NCI-H510A treated with DMSO at 0.1 percent for 48 hours (cell line): ENCODE results near the gene COX6A2.

ENCODE experiments used
- DNase-seq: peaks from one replicate; lab custom pipeline; 2025; lab: John Stamatoyannopoulos, UW

Gene COX6A2

DNA sequence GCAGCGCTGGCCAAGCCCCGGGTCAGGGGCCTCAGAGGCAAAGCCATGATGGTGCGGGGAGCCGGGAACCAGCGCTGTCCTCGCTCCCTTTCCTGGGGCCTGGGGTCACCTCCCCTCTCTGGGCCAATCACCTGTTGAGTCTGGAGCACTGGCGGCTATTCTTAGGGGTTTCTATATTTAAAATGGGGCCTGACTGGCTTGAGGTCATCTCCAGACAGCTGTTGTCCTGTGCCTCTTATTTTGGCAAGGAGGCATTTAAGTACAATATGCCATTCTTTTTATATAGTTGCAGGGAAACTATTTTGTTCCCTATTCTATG lies at the start of gene COX6A2:
TSS of gene COX6A2 (minus strand) at position 82 of the 319 bp plus-strand sequence. CDS start at position 47, 35 bp downstream.
- no peak for DNase-seq

DNA sequence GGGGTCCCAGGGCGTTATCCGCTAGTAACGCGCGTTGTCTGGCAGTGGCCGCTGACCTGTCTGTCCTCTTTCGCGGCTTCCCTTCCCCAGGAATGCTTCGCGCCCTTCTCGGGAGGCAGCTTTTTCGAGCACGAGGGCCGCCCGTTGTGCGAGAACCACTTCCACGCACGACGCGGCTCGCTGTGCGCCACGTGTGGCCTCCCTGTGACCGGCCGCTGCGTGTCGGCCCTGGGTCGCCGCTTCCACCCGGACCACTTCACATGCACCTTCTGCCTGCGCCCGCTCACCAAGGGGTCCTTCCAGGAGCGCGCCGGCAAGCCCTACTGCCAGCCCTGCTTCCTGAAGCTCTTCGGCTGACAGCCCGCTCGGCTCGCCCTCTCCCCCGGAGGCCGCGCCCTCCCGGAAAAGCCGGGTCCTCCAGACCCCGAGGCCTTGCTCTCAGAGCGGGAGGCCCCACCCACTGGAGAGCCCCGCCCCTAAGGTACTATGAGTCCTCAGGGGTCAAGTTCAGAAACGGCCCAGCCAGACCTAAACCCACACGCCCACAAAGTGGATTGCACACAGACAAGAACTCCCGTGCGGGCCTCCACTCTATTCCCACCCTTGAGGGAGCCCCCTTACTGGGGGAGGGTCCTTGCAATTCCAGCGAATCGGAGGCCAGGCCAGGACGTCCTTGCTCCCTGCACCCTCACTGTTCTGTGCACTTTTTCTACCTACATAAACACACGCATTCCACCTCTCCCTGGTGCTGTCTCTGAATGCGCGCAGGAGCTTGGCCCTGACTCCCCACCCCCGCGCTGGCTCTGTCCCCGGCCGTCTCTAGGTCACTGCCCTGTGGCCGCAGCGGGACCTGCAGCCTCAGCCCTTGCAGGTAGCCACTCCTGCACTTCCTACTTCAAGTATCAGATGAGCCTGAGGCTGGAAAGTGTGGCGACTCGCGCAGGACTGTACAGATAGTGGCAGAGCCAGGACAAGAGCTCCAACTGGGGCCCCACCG lies 49.4 kb upstream of the COX6A2 start:
- peak; percentile 66 for DNase-seq

DNA sequence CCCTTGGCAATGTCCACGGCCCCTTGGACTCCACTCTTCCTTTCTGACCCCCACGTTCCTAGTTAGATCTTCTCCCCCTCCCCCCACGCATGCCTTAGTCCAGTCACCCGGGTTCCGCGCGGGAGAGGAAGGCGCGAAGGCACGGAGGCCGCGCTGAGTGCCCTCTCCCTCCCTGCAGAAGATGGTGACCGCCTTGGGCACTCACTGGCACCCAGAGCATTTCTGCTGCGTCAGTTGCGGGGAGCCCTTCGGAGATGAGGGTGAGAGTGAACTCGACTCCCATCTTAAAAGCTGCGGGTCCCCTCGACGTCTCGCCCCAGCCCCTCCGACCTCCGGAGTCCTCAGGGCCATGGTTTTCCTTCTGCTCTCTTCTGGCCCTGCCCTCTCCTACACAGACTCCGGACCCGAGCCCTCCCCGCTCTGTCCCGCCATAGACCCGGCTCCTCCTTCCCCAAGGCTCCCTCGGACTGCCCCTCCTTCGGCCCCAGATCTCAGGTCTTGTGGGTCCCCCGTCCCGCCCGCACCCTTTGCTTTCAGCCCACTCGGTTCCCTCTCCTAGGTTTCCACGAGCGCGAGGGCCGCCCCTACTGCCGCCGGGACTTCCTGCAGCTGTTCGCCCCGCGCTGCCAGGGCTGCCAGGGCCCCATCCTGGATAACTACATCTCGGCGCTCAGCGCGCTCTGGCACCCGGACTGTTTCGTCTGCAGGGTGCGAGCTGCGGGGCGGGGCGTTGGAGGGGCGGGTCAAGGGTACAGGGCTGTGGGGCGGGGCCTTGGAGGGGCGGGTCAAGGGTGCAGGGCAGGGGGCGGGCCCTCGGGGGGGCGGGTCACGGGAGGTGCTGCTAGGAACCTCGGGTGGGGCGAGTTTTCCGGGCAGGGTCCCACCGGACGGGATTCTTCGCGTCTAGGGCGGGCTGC lies 48.4 kb upstream of the COX6A2 start:
- DNase-seq = peak; percentile 95

DNA sequence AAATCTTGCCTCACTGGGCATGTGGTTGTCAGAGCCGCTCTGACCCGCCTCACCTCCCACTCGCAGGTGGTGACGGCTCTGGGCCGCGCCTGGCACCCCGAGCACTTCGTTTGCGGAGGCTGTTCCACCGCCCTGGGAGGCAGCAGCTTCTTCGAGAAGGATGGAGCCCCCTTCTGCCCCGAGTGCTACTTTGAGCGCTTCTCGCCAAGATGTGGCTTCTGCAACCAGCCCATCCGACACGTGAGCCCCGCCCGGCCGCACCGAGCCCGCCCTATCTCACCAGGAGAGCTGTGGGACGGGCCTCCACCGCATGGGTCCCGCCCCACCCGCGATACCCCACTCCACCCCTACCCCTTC lies 47.8 kb upstream of the COX6A2 start:
- peak; percentile 35 for DNase-seq

DNA sequence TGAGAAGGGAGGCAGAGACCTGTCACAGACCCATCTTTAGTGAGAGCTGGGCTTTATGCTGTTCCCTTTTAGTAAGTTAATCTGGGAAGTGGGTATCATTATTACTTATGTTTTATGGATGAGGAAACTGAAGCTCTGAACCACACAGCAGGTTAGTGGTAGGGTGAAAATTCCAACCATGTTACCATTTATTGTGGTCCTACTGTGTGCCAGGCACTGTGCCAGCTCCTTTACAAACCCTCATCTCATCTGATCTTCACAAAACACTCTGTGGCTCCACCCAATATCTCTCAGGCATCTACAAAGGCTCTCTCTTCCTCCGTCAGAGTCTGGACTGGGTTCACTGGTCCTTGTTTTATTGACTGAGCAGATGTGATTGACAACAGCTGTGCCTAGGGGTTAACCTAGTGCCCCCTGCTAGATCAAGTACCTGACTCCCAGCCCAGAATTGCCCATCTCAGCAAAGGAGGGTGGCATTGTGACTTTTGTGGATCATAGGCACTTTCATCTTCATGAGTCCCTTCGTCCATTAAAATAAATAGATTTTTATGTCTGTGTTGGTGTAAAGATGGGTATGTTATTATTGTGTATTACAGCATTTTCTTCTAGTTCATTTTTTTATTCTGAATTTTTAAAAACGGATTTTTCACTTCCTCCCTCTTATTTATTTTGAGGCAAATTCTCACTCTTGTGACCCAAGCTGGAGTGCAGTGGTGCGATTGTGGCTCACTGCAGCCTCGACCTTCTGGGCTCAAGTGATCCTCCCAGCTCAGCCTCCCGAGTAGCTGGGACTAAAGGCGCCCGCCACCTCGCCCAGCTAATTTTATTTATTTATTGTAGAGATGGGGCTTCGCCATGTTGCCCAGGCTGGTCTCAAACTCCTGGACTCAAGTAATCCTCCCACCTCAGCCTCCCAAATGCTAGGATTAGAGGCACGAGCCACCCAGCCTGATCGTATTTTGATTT lies 46.9 kb upstream of the COX6A2 start:
- no peak for DNase-seq

DNA sequence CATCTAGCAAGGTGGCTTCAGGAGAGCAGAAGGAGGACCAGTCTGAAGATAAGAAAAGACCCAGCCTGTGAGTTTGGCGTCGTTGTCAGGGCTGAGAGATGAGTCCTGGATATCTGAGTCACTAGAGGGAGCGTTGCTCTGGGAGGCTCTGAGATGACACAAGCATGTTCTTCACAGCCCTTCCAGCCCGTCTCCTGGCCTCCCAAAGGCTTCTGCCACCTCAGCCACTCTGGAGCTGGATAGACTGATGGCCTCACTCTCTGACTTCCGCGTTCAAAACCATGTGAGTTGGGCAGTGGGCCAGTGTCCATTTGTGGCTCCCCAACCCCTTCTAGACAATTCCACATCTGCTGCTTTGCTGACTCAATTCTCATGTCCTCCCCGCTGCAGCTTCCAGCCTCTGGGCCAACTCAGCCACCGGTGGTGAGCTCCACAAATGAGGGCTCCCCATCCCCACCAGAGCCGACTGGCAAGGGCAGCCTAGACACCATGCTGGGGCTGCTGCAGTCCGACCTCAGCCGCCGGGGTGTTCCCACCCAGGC lies 46.1 kb upstream of the COX6A2 start:
- no peak for DNase-seq

DNA sequence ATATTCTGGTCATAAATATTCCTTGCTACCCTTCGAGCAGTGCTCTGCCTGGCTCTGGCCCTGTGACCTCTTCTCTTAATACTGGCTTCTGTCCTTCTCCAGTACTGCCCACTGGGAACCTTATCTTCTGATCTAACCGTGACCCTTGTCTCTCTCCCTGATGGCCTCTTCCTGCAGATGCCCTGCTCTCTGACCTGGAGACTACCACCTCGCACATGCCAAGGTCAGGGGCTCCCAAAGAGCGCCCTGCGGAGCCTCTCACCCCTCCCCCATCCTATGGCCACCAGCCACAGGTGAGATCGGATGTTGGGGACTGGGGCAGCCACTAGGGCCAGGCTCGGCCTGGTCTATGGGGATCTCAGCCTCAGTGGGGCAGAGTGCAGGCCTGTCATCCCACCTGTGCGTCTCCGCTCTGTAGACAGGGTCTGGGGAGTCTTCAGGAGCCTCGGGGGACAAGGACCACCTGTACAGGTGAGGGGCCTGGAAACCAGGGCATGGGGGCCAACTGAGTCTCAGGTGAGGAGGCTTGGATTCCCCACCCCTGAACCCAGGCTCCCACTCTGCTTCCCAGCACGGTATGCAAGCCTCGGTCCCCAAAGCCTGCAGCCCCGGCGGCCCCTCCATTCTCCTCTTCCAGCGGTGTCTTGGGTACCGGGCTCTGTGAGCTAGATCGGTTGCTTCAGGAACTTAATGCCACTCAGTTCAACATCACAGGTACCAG lies 45.3 kb upstream of the COX6A2 start:
- no peak for DNase-seq

DNA sequence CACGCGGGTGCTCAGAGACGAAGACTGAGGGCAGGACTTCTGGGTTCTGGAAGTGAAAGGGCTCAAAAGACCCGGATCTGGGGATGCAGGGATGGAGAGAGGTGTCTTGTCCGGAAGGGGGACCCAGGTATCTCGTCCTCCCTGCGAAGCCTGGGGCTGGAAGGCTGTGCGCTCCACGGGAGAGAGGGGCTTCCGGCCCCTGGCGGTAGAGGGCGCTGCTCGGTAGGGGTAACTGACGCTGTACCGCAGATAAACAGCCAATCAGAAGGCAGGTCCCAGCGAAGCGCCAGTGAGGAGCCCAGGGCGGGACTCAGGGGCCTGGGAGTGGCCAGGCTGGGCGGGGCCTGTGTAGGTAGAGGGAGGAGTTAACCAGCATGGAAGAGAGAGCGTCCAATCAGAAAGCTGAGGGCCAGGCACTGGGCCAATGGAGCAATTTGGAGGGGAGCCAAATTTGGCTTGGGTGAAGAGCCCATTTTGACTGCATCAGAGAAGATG lies 44.6 kb upstream of the COX6A2 start:
- DNase-seq = peak; percentile 45

DNA sequence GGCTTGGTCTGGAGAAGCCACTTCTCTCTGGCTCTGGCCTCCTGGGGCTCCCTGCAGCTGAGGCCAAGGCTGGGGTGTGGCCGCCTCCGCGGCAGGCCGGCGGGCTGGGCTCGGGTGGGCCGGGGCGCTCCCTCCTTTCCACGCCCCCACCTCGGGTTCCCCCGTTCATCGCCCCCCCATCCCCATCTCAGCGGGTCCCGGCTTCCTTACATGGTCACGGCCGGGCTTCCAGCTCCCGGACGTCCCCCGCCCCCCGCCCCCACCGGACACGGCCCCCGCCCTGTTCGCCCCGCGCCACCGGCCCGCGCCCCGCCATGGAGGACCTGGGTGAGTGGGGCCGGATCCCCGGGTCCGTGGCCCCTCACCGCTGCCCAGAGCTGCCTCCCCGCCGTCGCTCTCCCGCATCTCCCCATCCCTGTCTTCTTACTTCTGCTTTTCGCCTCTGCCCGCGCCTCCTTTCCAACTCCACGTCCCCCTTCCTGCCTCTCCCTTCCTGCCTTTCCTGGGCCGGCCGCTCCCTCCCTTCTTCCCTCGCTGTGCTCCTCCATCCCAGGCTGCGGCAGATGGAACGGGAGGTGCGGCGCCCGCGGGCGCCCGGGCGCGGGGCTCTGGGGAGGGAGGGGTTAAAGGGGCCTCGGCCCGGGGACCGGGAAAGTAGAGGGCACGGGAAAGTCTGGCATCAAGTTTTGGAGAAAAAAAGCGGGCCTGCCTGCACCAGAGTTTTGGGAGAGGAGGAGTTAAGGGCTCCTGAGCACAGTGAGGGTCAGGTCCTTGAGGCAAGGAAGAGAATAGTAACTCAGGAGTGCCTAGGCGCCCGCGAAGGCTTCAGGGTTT lies 43.9 kb upstream of the COX6A2 start, which contains the start of gene TGFB1I1:
TSS of gene TGFB1I1 (plus strand) at position 278 of the 834 bp plus-strand sequence. CDS start at position 315, 37 bp downstream.
- DNase-seq = peak; percentile 29

DNA sequence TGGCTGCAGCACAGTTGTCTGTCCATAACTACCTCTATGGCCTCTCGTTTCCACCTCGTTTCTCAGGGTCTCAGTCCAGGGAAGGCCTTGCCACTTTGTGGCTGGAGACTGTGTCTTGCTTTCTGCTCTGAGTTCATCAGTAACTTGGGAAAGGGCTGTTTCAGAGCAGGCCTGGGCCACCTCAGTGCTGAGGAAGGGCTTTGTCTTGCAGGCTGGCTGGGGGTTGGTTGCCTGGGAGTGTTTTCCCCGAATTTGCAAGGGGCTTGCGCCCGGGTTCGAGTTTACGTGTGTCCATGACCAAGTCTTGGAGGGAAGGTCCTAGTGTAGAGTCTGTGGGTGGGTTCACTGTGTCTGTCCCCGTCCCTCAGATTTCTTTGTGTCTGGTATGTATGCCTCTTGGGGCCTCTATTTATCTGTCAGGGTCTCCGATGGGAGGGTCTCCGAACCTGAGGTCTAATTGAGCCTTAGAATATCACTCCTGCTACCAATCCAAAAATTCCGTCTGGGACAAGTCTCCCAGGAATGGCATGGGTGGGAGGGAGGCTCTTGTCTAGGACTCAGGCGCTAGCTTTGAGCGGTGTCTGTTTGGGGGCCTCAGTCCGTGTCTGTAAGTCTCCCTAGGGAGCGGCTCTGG lies 43.2 kb upstream of the COX6A2 start:
- no peak for DNase-seq

DNA sequence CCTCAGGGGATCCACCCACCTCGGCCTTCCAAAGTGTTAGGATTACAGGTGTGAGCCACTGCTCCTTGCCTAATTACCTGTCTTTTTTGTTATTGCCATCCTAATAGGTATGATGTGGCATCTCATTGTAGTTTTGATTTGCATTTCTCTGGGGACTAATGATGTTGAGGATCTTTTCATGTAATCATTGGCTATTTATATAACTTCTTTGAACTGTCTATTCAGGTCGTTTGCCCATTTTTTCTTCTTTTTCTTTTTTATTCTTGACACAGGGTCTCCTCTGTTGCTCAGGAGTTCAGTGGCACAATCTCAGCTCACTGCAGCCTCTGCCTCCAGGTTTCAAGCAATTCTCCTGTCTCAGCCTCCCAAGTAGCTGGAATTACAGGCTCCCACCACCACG lies 42.5 kb upstream of the COX6A2 start:
- DNase-seq = no peak

DNA sequence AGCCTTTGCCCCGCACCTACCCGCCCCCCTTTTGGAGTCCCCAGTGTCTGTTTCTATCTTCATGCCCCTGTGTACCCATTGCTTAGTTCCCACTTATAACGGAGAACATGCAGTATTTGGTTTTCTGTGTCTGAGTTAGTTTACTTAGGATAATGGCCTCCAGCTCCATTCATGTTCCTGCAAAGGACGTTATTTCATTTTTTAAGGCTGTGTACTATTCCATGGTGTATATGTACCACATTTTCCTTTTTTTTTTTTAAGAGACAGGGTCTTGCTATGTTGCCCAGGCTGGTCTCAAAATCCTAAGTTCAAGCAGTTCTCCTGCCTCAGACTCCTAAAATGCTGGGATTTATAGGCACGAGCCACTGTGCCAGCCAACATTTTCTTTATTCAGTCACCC lies 39.7 kb upstream of the COX6A2 start:
- DNase-seq = no peak

DNA sequence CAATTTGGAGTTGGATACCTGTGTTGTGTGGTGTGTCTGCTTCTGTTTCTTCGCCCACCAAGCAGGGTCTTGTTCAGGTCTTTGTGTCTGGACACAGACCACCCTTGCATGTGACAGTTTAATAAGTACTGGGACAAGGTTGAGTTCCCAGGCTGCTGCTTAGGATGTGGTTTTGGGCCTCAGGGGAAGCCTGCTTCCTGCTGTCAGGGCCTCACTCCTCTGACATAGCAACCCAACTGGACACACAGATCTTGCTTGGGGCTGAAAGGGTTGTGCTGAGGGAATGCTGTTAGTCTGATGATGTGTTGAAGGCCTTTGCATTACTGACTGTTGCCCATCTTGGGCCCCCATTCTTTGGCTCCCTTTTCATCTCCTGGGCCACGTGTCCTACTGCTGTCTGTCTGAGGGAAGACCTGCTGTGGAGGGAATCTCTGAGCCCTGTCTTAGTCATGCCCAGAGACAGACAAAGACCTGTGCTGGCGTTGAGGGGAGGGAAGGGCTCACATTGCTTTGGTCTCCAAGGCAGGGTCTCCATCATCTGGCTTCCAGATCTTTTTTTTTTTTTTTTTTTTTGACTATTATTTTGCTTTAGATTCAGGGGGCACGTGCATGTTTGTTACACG lies 39.1 kb upstream of the COX6A2 start:
- DNase-seq = no peak

DNA sequence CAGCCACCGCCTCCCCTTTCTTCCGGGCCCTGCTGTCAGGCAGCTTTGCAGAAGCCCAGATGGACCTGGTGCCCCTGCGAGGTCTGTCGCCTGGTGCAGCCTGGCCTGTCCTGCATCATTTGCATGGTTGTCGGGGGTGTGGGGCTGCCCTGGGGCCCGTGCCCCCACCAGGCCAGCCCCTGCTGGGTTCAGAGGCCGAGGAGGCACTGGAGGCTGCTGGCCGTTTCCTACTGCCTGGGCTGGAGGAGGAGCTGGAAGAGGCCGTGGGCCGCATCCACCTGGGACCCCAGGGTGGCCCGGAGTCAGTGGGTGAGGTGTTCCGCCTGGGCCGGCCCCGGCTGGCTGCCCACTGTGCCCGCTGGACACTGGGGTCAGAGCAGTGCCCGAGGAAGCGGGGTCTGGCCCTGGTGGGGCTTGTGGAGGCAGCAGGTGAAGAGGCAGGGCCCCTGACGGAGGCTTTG lies 38.3 kb upstream of the COX6A2 start:
- no peak for DNase-seq

DNA sequence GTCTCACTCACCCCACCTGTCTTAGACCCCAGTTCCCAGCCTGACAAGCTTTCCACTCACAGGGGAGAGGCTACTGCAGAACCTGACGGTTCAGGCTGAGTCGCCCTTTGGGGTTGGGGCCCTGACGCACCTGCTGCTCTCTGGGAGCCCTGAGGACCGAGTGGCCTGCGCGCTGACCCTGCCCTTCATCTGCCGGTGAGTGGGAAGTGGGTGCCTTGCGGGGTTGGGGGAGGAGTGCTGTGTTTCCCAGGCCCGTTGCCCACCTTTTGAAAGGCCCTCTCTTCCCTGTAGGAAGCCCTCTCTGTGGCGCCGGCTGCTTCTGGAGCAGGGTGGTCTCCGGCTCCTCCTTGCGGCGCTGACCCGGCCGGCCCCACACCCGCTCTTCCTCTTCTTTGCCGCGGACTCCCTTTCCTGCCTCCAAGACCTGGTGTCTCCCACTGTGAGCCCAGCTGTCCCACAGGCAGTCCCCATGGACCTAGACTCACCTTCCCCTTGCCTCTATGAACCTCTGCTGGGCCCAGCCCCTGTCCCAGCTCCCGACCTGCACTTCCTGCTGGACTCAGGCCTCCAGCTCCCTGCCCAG lies 37.7 kb upstream of the COX6A2 start:
- no peak for DNase-seq

DNA sequence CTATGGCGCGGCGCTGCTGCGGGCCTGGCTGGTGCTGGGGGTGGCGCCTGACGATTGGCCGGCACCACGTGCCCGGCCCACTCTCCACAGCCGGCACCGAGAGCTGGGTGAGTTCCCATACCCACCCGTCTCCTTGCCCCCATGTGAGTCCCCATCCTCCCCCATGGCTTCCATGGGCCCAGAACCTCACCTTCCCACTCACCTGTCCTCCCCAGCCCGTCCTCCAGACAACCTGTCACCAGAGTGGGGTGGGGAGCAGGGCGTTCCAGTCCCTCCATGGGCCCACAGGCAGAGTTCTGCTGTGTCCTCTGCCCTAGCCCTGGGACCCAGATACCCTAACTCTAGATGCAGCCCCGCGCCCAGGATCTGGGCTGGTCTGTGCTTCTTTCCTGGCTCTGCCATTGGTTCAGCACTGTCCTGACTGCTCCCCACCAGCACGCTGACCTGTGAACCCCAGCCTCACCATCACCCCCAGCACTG lies 36.7 kb upstream of the COX6A2 start:
- DNase-seq = no peak

DNA sequence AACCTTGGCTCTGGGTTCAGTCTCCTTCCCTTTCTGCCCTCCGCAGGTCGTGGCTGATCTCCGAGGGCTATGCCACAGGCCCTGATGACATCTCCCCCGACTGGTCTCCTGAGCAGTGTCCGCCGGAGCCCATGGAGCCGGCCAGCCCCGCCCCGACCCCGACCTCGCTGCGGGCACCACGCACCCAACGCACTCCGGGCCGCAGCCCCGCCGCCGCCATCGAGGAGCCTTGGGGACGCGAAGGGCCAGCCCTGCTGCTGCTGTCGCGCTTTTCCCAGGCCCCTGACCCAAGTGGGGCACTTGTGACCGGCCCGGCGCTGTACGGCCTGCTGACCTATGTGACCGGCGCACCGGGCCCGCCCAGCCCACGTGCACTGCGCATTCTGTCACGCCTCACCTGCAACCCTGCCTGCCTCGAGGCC lies 36.2 kb upstream of the COX6A2 start:
- DNase-seq = no peak
